Psoas muscle (tissue), 8 donors: ENCODE measurements around the gene INPP5E. TPM values are rescaled to one million over a fixed set of nuclear protein-coding genes. Genes with fewer than 3 reads are reported as not detected.

Experiments used
- ATAC-seq, 4 donors: fragments of 200-7000 bp; cut with Tn5 transposase; one replicate each; pipeline ENCODE4 v1.9.1; 2020; ENCODE audit warnings: moderate library complexity in 3 of 4, mild to moderate bottlenecking in 2 of 4
- DNase-seq, 2 donors: peaks; one replicate each; pipeline ENCODE4 v3.0.0-alpha.2; 2020
- H3K27ac ChIP-seq: fragments of 200-600 bp; one replicate; pipeline ENCODE4 v1.8.0; 2022
- H3K27me3 ChIP-seq, 3 donors: fragments of 200-600 bp in 1 of 3; one replicate each; pipeline versions ENCODE4 v1.6.1 to v1.8.0; 2013 to 2022; ENCODE audit warnings: low read length in 2 of 3, mild to moderate bottlenecking in 2 of 3, moderate library complexity in 1 of 3; ENCODE audit not compliant: insufficient read depth in 3 of 3
- H3K36me3 ChIP-seq, 2 donors: fragments of 200-600 bp in 1 of 2; one replicate each; pipeline versions ENCODE4 v1.6.1 to v1.8.0; 2013 to 2022; ENCODE audit warnings: low read depth in 1 of 2, mild to moderate bottlenecking in 1 of 2, moderate library complexity in 1 of 2; ENCODE audit not compliant: insufficient read depth in 1 of 2
- H3K4me1 ChIP-seq: fragments of 200-600 bp; one replicate; pipeline ENCODE4 v1.8.0; 2022
- H3K4me3 ChIP-seq: fragments of 200-600 bp; one replicate; pipeline ENCODE4 v1.8.0; 2022; ENCODE audit warnings: mild to moderate bottlenecking
- H3K9me3 ChIP-seq: fragments of 200-600 bp; one replicate; pipeline ENCODE4 v1.8.0; 2022
- CTCF ChIP-seq: fragments of 200-600 bp; IDR thresholded peaks from one replicate; pipeline ENCODE4 v1.8.0; 2022; ENCODE audit warnings: antibody characterized with exemption
- WGBS, 3 donors: extraction: QIAGEN DNeasy Blood & Tissue Kit; methylation state at CpG; one replicate each; pipeline versions ENCODE4 v1.1.6 to v1.1.7; 2013; 5-methylcytosine and 5-hydroxymethylcytosine counted together
- intact Hi-C, 2 donors: fragments of 100-400 bp; cut with DNase I; formaldehyde crosslinking; loops; one replicate each; pipeline versions ENCODE4 v1.11.0 to v1.14.2; 2022
- polyA plus RNA-seq, 3 donors: library from polyadenylated mRNA; stranded (reverse); fragments of 200-250 nt; gene quantifications; one replicate each; pipeline ENCODE4 v1.2.3, GENCODE V29; 2013
- total RNA-seq, 4 donors: library from RNA; stranded (reverse); fragmentation: NEBNext Ultra II Directional in 2 of 4; extraction: Animal tissue kit (Norgen Biotek cat#: 25700) in 2 of 4; gene quantifications; one replicate each; pipeline versions ENCODE4 v1.2.1 to v1.2.4, GENCODE V29; 2021 to 2023
- donor health status: healthy with polysubstance abuse.
- donor health status: DM: no; HTN: no; CAD: no; lungs with moderate emphysema.
- donor health status: Bipolar disorder and iron deficiency.
- donor health status: healthy.
- donor health status: DM: yes; HTN: yes; CAD: no.
- donor health status: DM: no; HTN: no; CAD: no.
- donor health status: DM: no; HTN: no; CAD: no.
- donor health status: DM: yes; HTN: yes; CAD: no.

Gene INPP5E
- total and polyA plus RNA-seq, 7 donors = 4.7 to 9.6 (median 5.3) TPM

GRCh38 chr9:136394312-136395019, 45.2 kb downstream of the INPP5E start:
- H3K9me3 ChIP-seq = no peaks in the 10 kb centered on the region
- no peak overlapping the region for H3K4me3 ChIP-seq
- H3K27me3 ChIP-seq = no peaks in the 10 kb centered on the region
- H3K36me3 ChIP-seq = peaks cover 2 to 79% of the 10 kb centered on the region in 2 donors
- H3K27ac ChIP-seq = no peak overlapping the region
- DNase-seq (peak; percentile 66 to 70), ATAC-seq (no peak)
- no peak for TF ChIP-seq CTCF
- H3K4me1 ChIP-seq = peaks cover 10% of the 10 kb centered on the region
- intact Hi-C loops = no loop called here
- 86 to 89% (median 87%) methylated on average over 21 of the region's 21 CpGs for WGBS, 3 donors

- intact Hi-C loops = no loop called here
- Histone ChIP-seq H3K4me3 (no peak overlapping the region), H3K27ac (no peak overlapping the region), H3K9me3 (no peaks in the 10 kb centered on the region), H3K36me3 (peaks cover 2 to 88% of the 10 kb centered on the region in 2 donors), H3K4me1 (peaks cover 1% of the 10 kb centered on the region), H3K27me3 (no peaks in the 10 kb centered on the region)
- WGBS, 3 donors = 86 to 89% (median 89%) methylated on average over 17 of the region's 17 CpGs
- TF ChIP-seq CTCF = no peak
- DNase-seq = peak in 1 of 2 donors; percentile 46
- no peak for ATAC-seq
These were observed 46.1 kb downstream of the INPP5E start for GRCh38 chr9:136393531-136393930.

- ATAC-seq (peak in 1 of 4 donors; percentile 29), DNase-seq (peak in 1 of 2 donors; percentile 59)
- Histone ChIP-seq H3K9me3 (no peaks in the 10 kb centered on the region), H3K27me3 (no peaks in the 10 kb centered on the region), H3K36me3 (peaks cover 2 to 92% of the 10 kb centered on the region in 2 donors), H3K27ac (no peak overlapping the region), H3K4me3 (no peak overlapping the region), H3K4me1 (no peaks in the 10 kb centered on the region)
- intact Hi-C loops = no loop called here
- WGBS, 3 donors = 85 to 87% (median 85%) methylated on average over 18 to 21 of the region's 21 CpGs
- no peak for TF ChIP-seq CTCF
These were observed 46.9 kb downstream of the INPP5E start for GRCh38 chr9:136392538-136393449.

- TF ChIP-seq CTCF = no peak
- no peak overlapping the region for H3K27ac ChIP-seq
- peak in 1 of 2 donors; percentile 49 for DNase-seq
- 88 to 89% (median 88%) methylated on average over 28 of the region's 28 CpGs for WGBS, 3 donors
- H3K27me3 ChIP-seq = no peaks in the 10 kb centered on the region
- no peak for ATAC-seq
- no peaks in the 10 kb centered on the region for H3K9me3 ChIP-seq
- peaks cover 2 to 96% of the 10 kb centered on the region in 2 donors for H3K36me3 ChIP-seq
- H3K4me3 ChIP-seq = no peak overlapping the region
- H3K4me1 ChIP-seq = no peaks in the 10 kb centered on the region
- intact Hi-C loops = no loop called here
These were observed 47.7 kb downstream of the INPP5E start for GRCh38 chr9:136391737-136392537.
